Neural progenitor cell (in vitro differentiated cells): Measurements from ENCODE around the gene NEO1. TPM values are rescaled to one million over a fixed set of nuclear protein-coding genes. Genes with fewer than 3 reads are reported as not detected.

Source experiments
- DNase-seq: peaks from one replicate; pipeline ENCODE4 v3.0.0-alpha.2; 2016; ENCODE audit warnings: low spot score
- H2AFZ ChIP-seq: fragments of 200-600 bp; sonication (generic); replicated peaks from 2 replicates; pipeline ENCODE4 v1.6.1; 2016; ENCODE audit warnings: antibody characterized with exemption
- H3F3A ChIP-seq: fragments of 200-600 bp; sonication (generic); 2 replicates; pipeline ENCODE4 v1.6.1; 2016; ENCODE audit warnings: antibody characterized with exemption, low read depth
- H3K27ac ChIP-seq: fragments of 200-600 bp; sonication (generic); 2 replicates; pipeline ENCODE4 v1.5.1; 2016; ENCODE audit warnings: mild to moderate bottlenecking
- H3K27me3 ChIP-seq: fragments of 200-600 bp; sonication (generic); 2 replicates; pipeline ENCODE4 v1.6.1; 2016; ENCODE audit warnings: mild to moderate bottlenecking, moderate library complexity
- H3K36me3 ChIP-seq: fragments of 200-600 bp; sonication (generic); 2 replicates; pipeline ENCODE4 v1.5.1; 2016
- H3K4me1 ChIP-seq: fragments of 200-600 bp; sonication (generic); 2 replicates; pipeline ENCODE4 v1.6.1; 2016; ENCODE audit warnings: mixed run types
- H3K4me2 ChIP-seq: fragments of 200-600 bp; sonication (generic); 2 replicates; pipeline ENCODE4 v1.6.1; 2016
- H3K4me3 ChIP-seq: fragments of 200-600 bp; sonication (generic); 2 replicates; pipeline ENCODE4 v1.5.1; 2016
- H3K79me2 ChIP-seq: fragments of 200-600 bp; sonication (generic); 2 replicates; pipeline ENCODE4 v1.6.1; 2016; ENCODE audit warnings: low read depth
- H3K9ac ChIP-seq: fragments of 200-600 bp; sonication (generic); 2 replicates; pipeline ENCODE4 v1.6.1; 2016
- H3K9me3 ChIP-seq: fragments of 200-600 bp; sonication (generic); 2 replicates; pipeline ENCODE4 v1.5.1; 2016; ENCODE audit warnings: low read depth
- H4K20me1 ChIP-seq: fragments of 200-600 bp; sonication (generic); 2 replicates; pipeline ENCODE4 v1.6.1; 2016; ENCODE audit warnings: low read depth
- H3K27ac Mint-ChIP-seq: 3 replicates; pipeline ENCODE4 v1.8.0; 2021; ENCODE audit warnings: mixed read lengths
- H3K27me3 Mint-ChIP-seq: 2 replicates; pipeline ENCODE4 v1.8.0; 2022; ENCODE audit warnings: low read depth, mild to moderate bottlenecking, inconsistent platforms, moderate library complexity, mixed read lengths; ENCODE audit not compliant: insufficient read depth
- H3K36me3 Mint-ChIP-seq: 3 replicates; pipeline ENCODE4 v1.8.0; 2021; ENCODE audit warnings: mixed read lengths
- H3K4me1 Mint-ChIP-seq: 3 replicates; pipeline ENCODE4 v1.8.0; 2021; ENCODE audit warnings: mixed read lengths
- H3K4me3 Mint-ChIP-seq: 3 replicates; pipeline ENCODE4 v1.8.0; 2021; ENCODE audit warnings: mild to moderate bottlenecking, moderate library complexity, mixed read lengths
- H3K9me3 Mint-ChIP-seq: 3 replicates; pipeline ENCODE4 v1.8.0; 2020; ENCODE audit warnings: mixed read lengths
- CTCF ChIP-seq: fragments of 200-600 bp; sonication (generic); IDR thresholded peaks from 2 replicates; pipeline ENCODE4 v1.5.1; 2017; ENCODE audit warnings: antibody characterized with exemption, mild to moderate bottlenecking
- EZH2 ChIP-seq: fragments of 200-600 bp; sonication (generic); IDR thresholded peaks from 2 replicates; pipeline ENCODE4 v1.6.1; 2017; ENCODE audit warnings: antibody characterized with exemption, mild to moderate bottlenecking, moderate library complexity
- EZH2phosphoT487 ChIP-seq: fragments of 200-600 bp; sonication (generic); IDR thresholded peaks from 2 replicates; pipeline ENCODE4 v1.6.1; 2017; ENCODE audit warnings: antibody characterized with exemption
- total RNA-seq: library from RNA; depleted of rRNA; stranded (reverse); fragments of >200 nt; gene quantifications from 2 replicates; pipeline ENCODE4 v1.2.3, GENCODE V29; 2015; ENCODE audit warnings: low replicate concordance

NEO1 gene
- total RNA-seq, 1 donor from 2014 or later: 77.9 TPM

- no peaks in the 10 kb centered on the region for H4K20me1 ChIP-seq
- no peaks in the 10 kb centered on the region for H3K9me3 ChIP-seq
- H3F3A ChIP-seq: no peaks in the 10 kb centered on the region
- Mint-ChIP-seq H3K36me3 (peaks cover 5% of the 10 kb centered on the region), H3K27ac (no peak overlapping the region), H3K9me3 (no peaks in the 10 kb centered on the region), H3K27me3 (no peaks in the 10 kb centered on the region), H3K4me1 (no peaks in the 10 kb centered on the region), H3K4me3 (no peak overlapping the region)
- no peak overlapping the region for H2AFZ ChIP-seq
- H3K4me3 ChIP-seq: no peak overlapping the region
- H3K4me1 ChIP-seq: no peaks in the 10 kb centered on the region
- TF ChIP-seq CTCF (no peak), EZH2 (no peak), EZH2phosphoT487 (no peak)
- no peaks in the 10 kb centered on the region for H3K79me2 ChIP-seq
- H3K9ac ChIP-seq: no peak overlapping the region
- H3K36me3 ChIP-seq: no peaks in the 10 kb centered on the region
- H3K27ac ChIP-seq: no peak overlapping the region
- H3K4me2 ChIP-seq: no peak overlapping the region
- no peaks in the 10 kb centered on the region for H3K27me3 ChIP-seq
- no peak for DNase-seq
These were observed 285.8 kb downstream of the NEO1 start for GRCh38 chr15:73338058-73338457.

GRCh38 chr15:73338606-73339374 is 286.5 kb downstream of the NEO1 start:
- no peaks in the 10 kb centered on the region for H3K9me3 Mint-ChIP-seq
- DNase-seq: no peak
- Histone ChIP-seq H3K4me2 (no peak overlapping the region), H3K79me2 (no peaks in the 10 kb centered on the region), H2AFZ (no peak overlapping the region), H3K27ac (no peak overlapping the region), H3F3A (no peaks in the 10 kb centered on the region), H3K4me3 (no peak overlapping the region), H3K9ac (no peak overlapping the region), H4K20me1 (peaks cover 2% of the 10 kb centered on the region), H3K4me1 (no peaks in the 10 kb centered on the region), H3K27me3 (no peaks in the 10 kb centered on the region), H3K36me3 (no peaks in the 10 kb centered on the region), H3K9me3 (no peaks in the 10 kb centered on the region)
- peaks cover 5% of the 10 kb centered on the region for H3K36me3 Mint-ChIP-seq
- no peak for TF ChIP-seq EZH2
- no peak for TF ChIP-seq CTCF
- TF ChIP-seq EZH2phosphoT487: no peak
- no peak overlapping the region for H3K4me3 Mint-ChIP-seq
- no peaks in the 10 kb centered on the region for H3K4me1 Mint-ChIP-seq
- H3K27me3 Mint-ChIP-seq: no peaks in the 10 kb centered on the region
- no peak overlapping the region for H3K27ac Mint-ChIP-seq

GRCh38 chr15:73340502-73341192 is 288.4 kb downstream of the NEO1 start:
- H3K9ac ChIP-seq: no peak overlapping the region
- H3K4me1 ChIP-seq: no peaks in the 10 kb centered on the region
- DNase-seq: no peak
- H2AFZ ChIP-seq: no peak overlapping the region
- H3K4me2 ChIP-seq: no peak overlapping the region
- no peaks in the 10 kb centered on the region for H3K36me3 ChIP-seq
- Mint-ChIP-seq H3K9me3 (no peaks in the 10 kb centered on the region), H3K27me3 (no peaks in the 10 kb centered on the region), H3K36me3 (peaks cover 5% of the 10 kb centered on the region), H3K27ac (peak overlapping the region; percentile 24), H3K4me3 (no peak overlapping the region), H3K4me1 (no peaks in the 10 kb centered on the region)
- no peaks in the 10 kb centered on the region for H3K9me3 ChIP-seq
- TF ChIP-seq EZH2: no peak
- TF ChIP-seq EZH2phosphoT487: no peak
- H4K20me1 ChIP-seq: peaks cover 9% of the 10 kb centered on the region
- H3K27me3 ChIP-seq: no peaks in the 10 kb centered on the region
- no peaks in the 10 kb centered on the region for H3F3A ChIP-seq
- no peaks in the 10 kb centered on the region for H3K79me2 ChIP-seq
- no peak overlapping the region for H3K4me3 ChIP-seq
- no peak overlapping the region for H3K27ac ChIP-seq
